NCI-H2196 treated with DMSO at 0.1 percent for 48 hours (cell line): ENCODE results near the gene RFNG.
A peak's percentile ranks its signal among the peaks of the same experiment; 100 is the strongest.

Experiments used
- DNase-seq: peaks from one replicate; lab custom pipeline; 2025; ENCODE audit not compliant: unreplicated experiment; lab: John Stamatoyannopoulos, UW

RFNG gene

DNA sequence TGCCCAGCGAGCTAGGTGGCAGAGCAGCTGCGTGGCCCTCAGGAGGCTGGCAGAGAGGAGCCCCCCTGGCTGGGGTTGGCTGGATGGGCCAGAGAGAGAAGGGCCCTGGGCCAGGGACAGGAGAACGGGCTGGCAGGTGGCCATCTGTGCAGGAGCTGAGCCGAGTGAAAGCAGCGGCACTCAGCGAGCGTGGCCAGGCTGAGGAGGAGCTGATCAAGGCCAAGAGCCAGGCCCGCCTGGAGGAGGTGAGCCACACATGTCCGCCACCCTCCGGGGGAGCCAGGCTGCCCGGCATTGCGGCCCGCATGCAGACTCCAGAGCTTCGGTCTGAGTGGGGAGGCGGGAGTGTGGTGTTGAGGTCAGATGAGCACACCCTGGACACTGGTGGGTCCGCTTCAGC, 22.2 kb downstream of the RFNG start:
- no peak for DNase-seq

GRCh38 chr17:82028966-82029365, 22.6 kb downstream of the RFNG start:
- no peak for DNase-seq

GRCh38 chr17:82028246-82028645, 23.4 kb downstream of the RFNG start:
- DNase-seq: no peak

GRCh38 chr17:82025401-82026107, 26.1 kb downstream of the RFNG start:
- no peak for DNase-seq

DNA sequence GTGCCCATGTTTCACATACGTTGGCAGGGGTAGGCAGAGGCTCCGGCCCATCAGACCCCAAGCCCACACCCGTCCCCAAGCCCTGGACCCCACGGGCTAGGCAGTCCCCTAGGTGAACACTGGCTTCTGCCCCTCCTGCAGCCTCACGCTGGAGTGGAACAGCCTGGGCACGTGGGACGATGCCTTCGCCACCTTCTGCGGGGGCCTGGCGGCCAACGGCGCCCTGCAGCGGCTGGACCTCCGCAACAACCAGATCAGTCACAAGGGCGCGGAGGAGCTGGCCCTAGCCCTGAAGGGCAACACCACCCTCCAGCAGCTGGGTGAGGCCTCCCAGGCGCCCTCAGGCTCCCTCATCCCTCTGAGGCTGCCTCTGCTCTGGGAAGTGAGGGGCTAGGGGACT, 26.8 kb downstream of the RFNG start:
- no peak for DNase-seq

DNA sequence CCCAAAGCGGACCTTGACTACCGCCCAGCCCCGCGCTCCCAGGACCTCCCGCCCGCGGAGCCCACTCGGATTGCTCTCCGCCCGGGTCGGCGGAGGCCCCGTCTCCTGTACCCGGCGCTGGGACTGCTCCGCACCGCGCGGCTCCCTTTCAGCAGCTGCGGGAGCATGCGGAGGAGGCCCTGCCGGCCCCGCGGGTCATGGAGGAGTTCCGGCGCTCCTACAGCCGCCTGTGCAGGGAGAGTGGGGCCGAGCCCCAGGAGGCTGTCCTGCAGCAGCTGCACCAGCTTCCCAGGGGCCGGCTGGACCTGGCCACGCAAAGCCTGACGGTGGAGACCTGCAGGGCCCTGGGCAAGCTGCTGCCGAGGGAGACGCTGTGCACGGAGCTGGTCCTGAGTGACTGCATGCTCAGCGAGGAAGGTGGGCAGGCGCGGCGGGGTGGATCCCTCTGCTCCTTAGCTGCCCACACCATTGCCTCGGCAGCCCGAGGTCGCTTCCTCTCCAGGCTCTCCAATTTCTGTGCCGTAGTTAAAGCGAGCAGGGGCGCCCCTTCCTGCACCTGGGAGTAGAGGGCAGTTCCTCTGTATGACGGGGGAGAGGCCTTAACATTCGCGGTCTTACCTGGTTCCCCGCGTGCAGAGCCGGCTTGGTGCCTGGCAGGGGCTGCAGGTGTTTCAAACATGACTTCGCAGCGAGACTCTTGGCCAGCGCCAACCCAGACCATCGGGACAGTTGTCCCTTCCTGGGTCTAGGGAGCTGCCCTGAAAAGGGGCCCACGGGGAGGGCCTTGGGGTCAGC, 28.0 kb downstream of the RFNG start:
- DNase-seq: no peak

- DNase-seq: peak; percentile 100
Observed at GRCh38 chr17:82022981-82023446, 28.6 kb downstream of the RFNG start, which contains the start of gene LRRC45. Gene LRRC45, plus strand, starts transcription at chr17:82023305. Its CDS starts 339 bp downstream, at chr17:82023644.

DNA sequence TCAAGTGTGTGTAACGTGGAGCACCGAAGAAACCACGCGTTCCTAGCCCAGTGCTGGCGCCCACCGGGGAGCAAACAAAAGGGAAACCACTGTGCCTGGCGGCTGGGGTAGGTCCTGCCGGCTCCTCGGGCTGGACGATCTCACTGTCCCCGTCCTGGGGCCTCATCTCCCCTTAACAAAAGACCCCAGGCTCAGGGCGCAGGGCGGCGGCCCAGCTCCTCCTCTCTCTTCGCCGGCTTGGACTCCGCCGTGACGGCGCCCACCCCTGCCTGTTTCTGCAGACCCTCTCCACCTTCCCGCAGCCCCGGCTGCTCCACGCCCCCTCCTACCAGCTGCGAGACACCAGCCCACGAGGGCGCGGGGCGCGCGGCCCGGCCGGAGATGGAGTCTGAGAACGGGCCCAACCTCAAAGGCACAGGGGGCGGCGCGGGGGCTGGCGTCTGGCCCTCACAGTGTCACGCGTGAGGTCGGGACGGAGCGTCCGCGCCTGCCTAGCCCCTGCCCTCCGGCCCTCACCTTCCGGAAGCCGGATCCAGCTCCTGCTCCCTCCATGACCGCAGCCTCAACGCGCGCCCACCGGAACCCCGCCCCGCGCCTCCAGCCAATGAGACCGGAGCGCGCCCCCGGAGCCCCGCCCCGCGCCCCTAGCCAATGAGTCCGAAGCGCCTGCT, 29.2 kb downstream of the RFNG start, which contains the start of gene CENPX:
Gene CENPX, minus strand, starts transcription at position 569 of the 671 bp plus-strand sequence. Its CDS starts 17 bp downstream, at position 552.
- no peak for DNase-seq

DNA sequence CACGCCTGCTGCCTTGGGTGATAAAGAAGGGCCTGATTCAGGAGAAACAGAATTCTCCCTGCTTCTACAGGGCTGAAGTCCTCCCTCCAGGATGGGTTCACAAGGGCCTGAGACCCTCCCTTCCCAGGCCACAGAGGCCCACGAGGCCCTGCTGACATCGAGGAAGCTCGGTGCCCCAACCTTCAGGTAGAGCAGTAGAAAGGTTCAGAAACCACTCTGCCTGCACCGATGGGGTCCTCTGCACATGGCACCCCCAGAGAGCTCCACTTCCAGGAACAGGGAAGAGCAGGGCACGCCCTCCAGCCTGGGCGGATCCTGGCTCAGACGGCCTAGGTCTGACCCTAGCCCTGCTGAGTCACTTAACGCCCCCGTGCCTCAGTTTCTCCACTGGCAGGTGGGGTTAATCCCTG, 29.7 kb downstream of the RFNG start:
- DNase-seq: no peak

DNA sequence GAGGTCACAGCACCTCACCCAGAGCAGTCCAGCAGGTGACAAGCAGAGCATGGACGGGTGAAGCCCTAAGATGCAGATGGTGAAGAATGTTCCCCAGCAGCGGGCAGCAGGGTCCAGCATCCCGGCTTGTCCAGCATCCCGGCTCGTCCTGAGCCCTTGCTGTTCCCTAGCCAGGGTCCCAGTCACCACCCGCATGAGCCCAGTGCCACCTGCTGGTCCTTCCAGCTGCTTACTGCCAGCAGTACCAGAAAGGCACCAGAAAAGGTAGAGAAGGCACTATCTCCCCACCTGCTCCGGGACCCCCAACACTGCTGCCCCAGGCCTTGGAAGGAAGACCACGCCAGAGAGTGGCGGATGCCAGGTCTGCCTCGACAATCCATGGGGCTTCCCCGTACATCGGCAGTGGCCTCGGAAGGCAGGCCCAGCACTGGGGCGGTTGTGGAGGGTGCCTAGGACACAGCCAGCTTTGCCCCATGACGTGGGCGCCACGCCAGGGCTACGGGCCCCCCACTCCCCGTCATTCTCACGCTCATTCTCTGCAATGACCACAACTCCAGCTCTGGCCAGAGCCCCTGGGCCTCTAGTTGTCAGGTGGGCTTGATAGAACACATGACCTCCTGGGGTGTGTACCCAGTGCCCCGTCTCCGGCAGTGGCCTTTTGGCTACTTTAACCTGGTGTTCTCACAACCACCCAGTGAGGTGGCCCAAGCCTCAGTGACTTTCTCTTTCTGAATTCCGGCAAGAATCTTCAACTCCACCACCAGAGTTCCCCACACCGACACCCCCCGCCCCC, 30.3 kb downstream of the RFNG start:
- peak; percentile 75 for DNase-seq

- no peak for DNase-seq
Observed at GRCh38 chr17:82020572-82021106, 31.0 kb downstream of the RFNG start.

DNA sequence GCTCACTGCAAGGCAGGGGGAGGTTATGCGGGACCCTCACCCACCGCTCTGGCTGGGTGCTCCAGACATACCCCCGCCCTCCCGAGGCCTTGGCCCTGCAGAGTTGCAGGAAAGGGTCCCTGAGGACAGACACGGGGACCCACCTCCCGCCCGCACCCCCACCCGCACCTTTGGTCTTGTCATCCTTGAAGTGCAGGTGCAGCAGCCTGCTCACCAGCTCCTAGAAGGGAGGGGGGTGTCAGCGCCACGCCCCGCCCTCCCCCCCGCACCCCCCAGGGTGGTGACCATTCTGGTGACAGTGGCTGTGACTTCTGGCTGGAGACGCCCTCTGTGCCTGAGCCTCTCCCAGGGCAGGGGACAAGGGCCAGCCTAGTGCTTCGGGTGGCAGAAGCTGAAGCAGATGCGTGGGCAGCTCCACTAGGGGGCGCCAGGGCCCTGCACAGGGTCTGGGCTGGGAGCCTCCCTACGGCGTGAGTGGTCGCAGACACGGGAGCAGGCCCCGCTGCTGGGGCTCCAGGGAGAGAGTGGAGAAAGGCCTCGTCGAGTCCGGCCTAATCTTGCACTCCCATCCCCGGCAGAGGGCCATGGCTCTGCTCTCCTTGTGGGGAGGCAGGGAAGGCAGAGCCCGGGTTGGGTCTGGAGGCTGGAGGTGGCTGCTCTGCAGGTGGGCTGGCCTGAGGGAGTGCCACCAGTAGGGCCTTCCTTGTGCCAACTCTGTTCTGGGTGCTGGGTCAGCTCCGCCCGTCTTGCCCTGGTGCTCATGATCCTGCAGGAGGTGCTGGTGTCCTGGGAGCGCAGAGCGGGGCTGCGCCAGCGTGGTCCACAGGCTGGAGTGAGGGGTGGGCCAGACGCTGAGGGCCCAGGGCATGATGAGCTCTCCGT, 31.7 kb downstream of the RFNG start:
- peak; percentile 62 for DNase-seq

DNA sequence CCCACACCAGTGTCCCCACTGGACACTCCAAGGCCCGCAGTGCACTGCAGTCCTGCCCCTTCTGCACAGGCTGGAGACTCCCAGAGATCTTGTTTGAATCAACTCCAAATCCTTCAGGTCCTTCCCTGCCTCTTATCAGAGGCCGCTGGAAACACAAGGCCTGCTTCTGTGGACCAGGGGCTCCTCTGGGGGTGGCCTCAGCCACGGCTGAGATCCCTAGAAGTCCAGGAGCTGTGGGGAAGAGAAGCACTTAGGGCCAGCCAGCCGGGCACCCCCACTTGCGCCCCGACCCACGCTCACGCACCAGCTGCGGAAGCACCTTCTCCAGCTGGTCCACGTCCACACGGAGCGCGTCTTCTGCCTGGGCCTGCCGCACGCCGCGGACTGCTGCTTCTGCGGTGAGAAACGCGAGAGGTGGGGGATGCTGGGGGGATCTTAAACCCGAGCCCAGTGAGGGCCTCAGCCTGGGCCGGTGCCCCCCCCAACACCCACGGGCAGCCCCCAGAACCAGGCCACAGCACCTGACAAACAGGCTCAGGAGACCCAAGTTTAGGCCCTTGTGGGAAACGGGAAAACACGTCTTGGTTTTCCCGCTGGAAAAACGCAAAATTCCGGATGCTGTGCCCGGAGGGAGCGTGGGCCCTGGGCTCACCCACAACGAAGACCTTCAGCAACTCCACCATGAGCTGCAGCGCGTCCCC, 32.5 kb downstream of the RFNG start:
- no peak for DNase-seq

DNA sequence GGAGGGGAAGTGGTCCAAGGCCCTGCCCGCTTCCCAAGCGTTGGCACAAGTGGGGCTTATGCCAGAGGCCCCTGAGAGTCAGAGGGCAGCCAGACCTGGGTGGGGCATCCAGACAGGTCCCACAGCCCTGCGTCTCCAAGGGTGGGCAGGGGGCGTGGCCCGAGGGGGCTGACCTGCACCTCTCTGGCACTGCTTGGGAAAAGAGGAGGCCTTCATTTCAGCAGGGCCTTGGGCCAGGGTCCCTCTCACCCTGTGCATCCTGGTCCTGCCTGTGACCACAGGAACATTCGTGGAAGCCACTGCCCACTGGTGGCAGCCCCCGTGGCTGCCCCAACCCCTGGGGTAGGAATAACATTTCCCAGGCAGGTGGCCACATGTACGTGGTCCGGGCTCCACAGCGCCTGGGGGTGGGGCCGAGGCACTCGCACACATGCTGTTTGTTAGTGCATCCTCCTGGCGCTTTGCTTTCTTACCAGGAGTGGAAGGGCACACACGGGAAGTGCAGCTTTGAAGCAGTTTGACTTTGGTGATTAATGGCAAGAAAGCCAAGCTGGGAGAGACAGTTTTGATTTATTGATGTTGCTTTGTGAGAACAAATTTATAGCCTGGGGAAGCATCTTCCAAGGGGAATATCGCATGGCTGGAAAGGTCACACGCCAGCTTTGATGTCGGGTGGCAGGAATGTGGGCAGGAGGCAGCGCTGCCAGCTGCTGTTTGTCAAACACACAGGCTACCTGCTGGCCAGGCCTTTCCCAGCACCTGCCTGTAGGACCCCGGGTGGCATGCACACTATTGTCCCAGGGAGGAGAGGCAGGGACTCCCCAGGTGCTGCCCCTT, 33.2 kb downstream of the RFNG start:
- peak; percentile 65 for DNase-seq

DNA sequence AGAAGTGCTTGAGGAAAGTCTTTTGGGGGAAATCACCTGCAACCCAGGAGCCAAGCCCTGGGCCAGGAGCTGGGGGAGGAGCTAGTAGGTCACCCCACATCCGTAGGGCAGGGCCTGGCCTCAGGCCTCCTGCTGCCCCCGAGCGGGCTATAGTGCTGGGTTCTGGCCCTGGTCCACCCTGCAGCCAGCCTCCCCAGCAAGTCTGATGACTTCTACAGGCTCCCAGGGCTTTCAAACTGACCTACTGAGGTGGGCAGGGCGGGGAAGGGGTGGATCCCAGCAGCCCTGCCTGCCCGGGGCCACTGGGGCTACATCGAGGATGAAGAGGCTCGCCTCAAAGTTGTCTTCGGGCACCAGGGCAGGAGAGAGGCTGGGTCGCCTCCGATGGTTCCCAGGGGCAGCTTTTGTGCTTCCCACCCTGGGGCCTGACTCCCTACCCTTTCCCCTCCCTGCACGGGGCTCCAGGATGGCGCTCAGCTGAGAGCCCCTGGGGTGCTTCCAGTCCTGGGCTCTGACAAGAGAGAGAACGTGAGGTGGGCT, 33.9 kb downstream of the RFNG start:
- no peak for DNase-seq

- no peak for DNase-seq
Observed at GRCh38 chr17:82016875-82017459, 34.6 kb downstream of the RFNG start.
